CD4-positive, alpha-beta T cell (primary cell): Measurements from ENCODE around the gene UEVLD. TPM values are rescaled to one million over a fixed set of nuclear protein-coding genes. Genes with fewer than 3 reads are reported as not detected.

ENCODE experiments used
- ATAC-seq: fragments of 200-7000 bp; cut with Tn5 transposase; one replicate; pipeline ENCODE4 v1.10.0; 2022; ENCODE audit warnings: mild to moderate bottlenecking; ENCODE audit not compliant: poor library complexity
- CTCF ChIA-PET: fragments of 350-600 bp; sonication (Branson Sonifier 250); formaldehyde crosslinking; loops from one replicate; lab custom pipeline; 2021; ENCODE audit warnings: antibody characterized with exemption, inconsistent platforms; lab: Charles Lee
- POLR2A ChIA-PET: fragments of 350-600 bp; sonication (Branson Sonifier 250); formaldehyde crosslinking; loops from one replicate; lab custom pipeline; 2021; ENCODE audit warnings: antibody characterized with exemption, inconsistent platforms; lab: Charles Lee
- DNase-seq, 14 experiments: peaks; one replicate each; pipeline ENCODE4 v3.0.0-alpha.2; 2013 to 2020; ENCODE audit warnings: mixed read lengths in 2 of 14
- H3K27ac ChIP-seq, 2 donors: one replicate each; pipeline versions ENCODE4 v1.5.1 to v1.7.0; 2013; ENCODE audit warnings: low read length in 2 of 2, low read depth in 1 of 2, mild to moderate bottlenecking in 1 of 2
- H3K27me3 ChIP-seq, 2 experiments: 1 replicate in 1 of 2; 2 replicates in 1 of 2; pipeline versions ENCODE4 v1.6.1 to v1.7.0; 2013; ENCODE audit warnings: low read length in 2 of 2, control low read depth in 1 of 2, mild to moderate bottlenecking in 1 of 2, moderate library complexity in 1 of 2; ENCODE audit not compliant: insufficient read depth in 2 of 2, control insufficient read depth in 1 of 2
- H3K36me3 ChIP-seq: one replicate; pipeline ENCODE4 v1.6.1; 2013; ENCODE audit warnings: low read length, control low read depth; ENCODE audit not compliant: insufficient read depth
- H3K4me1 ChIP-seq: one replicate; pipeline ENCODE4 v1.6.1; 2013; ENCODE audit warnings: low read length, control low read depth; ENCODE audit not compliant: insufficient read depth
- H3K4me3 ChIP-seq: one replicate; pipeline ENCODE4 v1.5.1; 2013; ENCODE audit warnings: mild to moderate bottlenecking, low read length, moderate library complexity
- H3K9me3 ChIP-seq, 2 experiments: 1 replicate in 1 of 2; 2 replicates in 1 of 2; pipeline versions ENCODE4 v1.6.1 to v1.7.0; 2013; ENCODE audit warnings: low read length in 2 of 2, mild to moderate bottlenecking in 2 of 2, control low read depth in 1 of 2, moderate library complexity in 1 of 2; ENCODE audit not compliant: control insufficient read depth in 1 of 2, insufficient read depth in 1 of 2
- H3K27ac Mint-ChIP-seq: one replicate; pipeline ENCODE4 v1.8.0; 2020; ENCODE audit warnings: mixed read lengths
- H3K27me3 Mint-ChIP-seq: one replicate; pipeline ENCODE4 v1.8.0; 2021; ENCODE audit warnings: mixed read lengths
- H3K36me3 Mint-ChIP-seq: one replicate; pipeline ENCODE4 v1.8.0; 2021; ENCODE audit warnings: low read depth, mixed read lengths
- H3K4me1 Mint-ChIP-seq: one replicate; pipeline ENCODE4 v1.8.0; 2021; ENCODE audit warnings: low read depth, mixed read lengths
- H3K4me3 Mint-ChIP-seq: one replicate; pipeline ENCODE4 v1.8.0; 2020; ENCODE audit warnings: mild to moderate bottlenecking, mixed read lengths
- H3K9me3 Mint-ChIP-seq: one replicate; pipeline ENCODE4 v1.8.0; 2020; ENCODE audit warnings: mixed read lengths
- intact Hi-C, 2 experiments: fragments of 100-400 bp; cut with DNase I in 1 of 2; cut with micrococcal nuclease in 1 of 2; formaldehyde crosslinking; loops; one replicate each; pipeline versions ENCODE4 v1.15.1 to v1.9.0; 2023 to 2025; cut with DNase I, micrococcal nuclease
- total RNA-seq, 174 experiments: library from RNA in 2 of 174; stranded (reverse) in 2 of 174; gene quantifications; one replicate each; pipeline ENCODE4 v1.2.3 and lab custom pipeline; 2021 to 2026
- TF ChIP-seq, protein P1 (sequence below): fragments of 200-600 bp; IDR thresholded peaks from one replicate; pipeline ENCODE4 v1.8.0; 2022; ENCODE audit warnings: antibody characterized with exemption, mild to moderate bottlenecking

UEVLD gene
- total RNA-seq, 2 experiments from 2014 or later = 1.5 to 2.9 TPM

- TF ChIP-seq, protein P1, sequence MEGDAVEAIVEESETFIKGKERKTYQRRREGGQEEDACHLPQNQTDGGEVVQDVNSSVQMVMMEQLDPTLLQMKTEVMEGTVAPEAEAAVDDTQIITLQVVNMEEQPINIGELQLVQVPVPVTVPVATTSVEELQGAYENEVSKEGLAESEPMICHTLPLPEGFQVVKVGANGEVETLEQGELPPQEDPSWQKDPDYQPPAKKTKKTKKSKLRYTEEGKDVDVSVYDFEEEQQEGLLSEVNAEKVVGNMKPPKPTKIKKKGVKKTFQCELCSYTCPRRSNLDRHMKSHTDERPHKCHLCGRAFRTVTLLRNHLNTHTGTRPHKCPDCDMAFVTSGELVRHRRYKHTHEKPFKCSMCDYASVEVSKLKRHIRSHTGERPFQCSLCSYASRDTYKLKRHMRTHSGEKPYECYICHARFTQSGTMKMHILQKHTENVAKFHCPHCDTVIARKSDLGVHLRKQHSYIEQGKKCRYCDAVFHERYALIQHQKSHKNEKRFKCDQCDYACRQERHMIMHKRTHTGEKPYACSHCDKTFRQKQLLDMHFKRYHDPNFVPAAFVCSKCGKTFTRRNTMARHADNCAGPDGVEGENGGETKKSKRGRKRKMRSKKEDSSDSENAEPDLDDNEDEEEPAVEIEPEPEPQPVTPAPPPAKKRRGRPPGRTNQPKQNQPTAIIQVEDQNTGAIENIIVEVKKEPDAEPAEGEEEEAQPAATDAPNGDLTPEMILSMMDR = no peak
- Mint-ChIP-seq H3K27me3 (no peaks in the 10 kb centered on the region), H3K4me3 (peak overlapping the region; percentile 54), H3K36me3 (peaks cover 78% of the 10 kb centered on the region), H3K4me1 (peaks cover 73% of the 10 kb centered on the region), H3K9me3 (no peaks in the 10 kb centered on the region), H3K27ac (peak overlapping the region; percentile 16)
- ChIA-PET POLR2A (no interaction called here), CTCF (no interaction called here)
- Histone ChIP-seq H3K9me3 (no peaks in the 10 kb centered on the region), H3K27ac (no peak overlapping the region), H3K4me3 (no peak overlapping the region), H3K4me1 (peaks cover 33% of the 10 kb centered on the region), H3K27me3 (no peaks in the 10 kb centered on the region), H3K36me3 (peaks cover 11% of the 10 kb centered on the region)
- intact Hi-C loops = loop anchor here (5.0 to 10.0 kb wide), 4 partner anchors 62 to 1862 kb away; partner anchors contain the start of genes PRMT3 (in 1 of the 2), UEVLD (in 1 of the 2) and ZDHHC13 (in 1 of the 2)
- DNase-seq (no peak), ATAC-seq (no peak)
Observed at GRCh38 chr11:18523084-18523483, 65.5 kb downstream of the UEVLD start.

- H3K27ac ChIP-seq = no peak overlapping the region
- Mint-ChIP-seq H3K27ac (peak overlapping the region; percentile 16), H3K9me3 (no peaks in the 10 kb centered on the region), H3K4me1 (peaks cover 66% of the 10 kb centered on the region), H3K36me3 (peaks cover 78% of the 10 kb centered on the region), H3K27me3 (no peaks in the 10 kb centered on the region), H3K4me3 (peak overlapping the region; percentile 7)
- DNase-seq (peak in 2 of 14 experiments; percentile 13 to 34), ATAC-seq (no peak)
- no peaks in the 10 kb centered on the region for H3K27me3 ChIP-seq
- ChIA-PET POLR2A (interaction anchor here (0.9 kb wide), 1 partner anchor 61 kb away, joined by 5 read pairs; no protein-coding TSS in a partner anchor), CTCF (interaction anchor here (0.6 kb wide), 1 partner anchor 14 kb away, joined by 3 read pairs; no protein-coding TSS in a partner anchor)
- H3K4me1 ChIP-seq = peaks cover 27% of the 10 kb centered on the region
- H3K9me3 ChIP-seq = no peaks in the 10 kb centered on the region
- H3K36me3 ChIP-seq = peaks cover 17% of the 10 kb centered on the region
- intact Hi-C loops = loop anchor here (5.0 to 10.0 kb wide), 4 partner anchors 62 to 1862 kb away; partner anchors contain the start of genes PRMT3 (in 1 of the 2), UEVLD (in 1 of the 2) and ZDHHC13 (in 1 of the 2)
- TF ChIP-seq, protein P1 = no peak
- H3K4me3 ChIP-seq = no peak overlapping the region
Observed at GRCh38 chr11:18522388-18522787, 66.1 kb downstream of the UEVLD start.

- no peaks in the 10 kb centered on the region for H3K27me3 ChIP-seq
- no peak overlapping the region for H3K4me3 Mint-ChIP-seq
- peaks cover 23% of the 10 kb centered on the region for H3K4me1 ChIP-seq
- H3K27ac Mint-ChIP-seq = no peak overlapping the region
- no peak overlapping the region for H3K4me3 ChIP-seq
- DNase-seq = no peak
- POLR2A ChIA-PET = no interaction called here
- ATAC-seq = no peak
- peaks cover 54% of the 10 kb centered on the region for H3K4me1 Mint-ChIP-seq
- H3K9me3 Mint-ChIP-seq = no peaks in the 10 kb centered on the region
- H3K27me3 Mint-ChIP-seq = no peaks in the 10 kb centered on the region
- TF ChIP-seq, protein P1 = no peak
- H3K9me3 ChIP-seq = no peaks in the 10 kb centered on the region
- peaks cover 72% of the 10 kb centered on the region for H3K36me3 Mint-ChIP-seq
- no peak overlapping the region for H3K27ac ChIP-seq
- CTCF ChIA-PET = interaction anchor here (0.6 to 0.9 kb wide), 3 partner anchors 24 to 415 kb away, joined by 3 to 6 read pairs (median 3); partner anchors contain the start of gene SAAL1
- peaks cover 19% of the 10 kb centered on the region for H3K36me3 ChIP-seq
- intact Hi-C loops = loop anchor here (5.0 to 10.0 kb wide), 4 partner anchors 64 to 1864 kb away; partner anchors contain the start of genes PRMT3 (in 1 of the 2), UEVLD (in 1 of the 2) and ZDHHC13 (in 1 of the 2)
Observed at GRCh38 chr11:18521122-18521521, 67.4 kb downstream of the UEVLD start.
